ENCODE results near the gene NPB.

NPB gene

DNA sequence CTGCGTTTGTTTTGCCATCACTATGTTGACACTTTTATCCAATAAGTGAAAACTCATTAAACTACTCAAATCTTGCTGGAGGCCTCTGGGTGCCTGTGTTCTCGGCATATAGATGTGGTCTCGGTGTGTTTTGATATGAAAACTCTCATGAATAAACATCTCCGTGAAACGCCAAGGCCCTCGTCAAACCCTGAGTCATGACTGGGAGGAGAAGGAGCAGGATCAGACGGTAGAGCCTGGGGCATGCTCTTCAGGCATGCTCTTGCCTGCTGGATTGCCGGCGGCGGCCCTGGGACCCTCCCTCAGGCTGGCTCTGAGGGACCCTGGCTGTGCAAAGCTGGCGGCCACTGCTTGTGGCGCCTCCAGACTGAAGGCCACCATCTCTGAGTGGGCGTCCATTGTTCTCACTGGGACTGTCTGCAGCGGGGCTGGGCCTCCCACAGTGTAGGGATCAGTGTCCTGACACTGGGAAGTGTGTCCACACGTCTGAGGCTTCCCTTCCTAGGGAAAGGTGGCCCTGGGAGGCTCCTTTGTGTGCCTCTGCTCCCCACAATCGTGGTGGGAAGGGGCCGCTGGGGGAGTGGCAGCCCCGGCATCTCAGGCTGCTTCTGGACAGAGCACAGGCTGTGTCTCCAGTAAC, 1.7 kb upstream of the NPB start:
- no peak for DNase-seq

DNA sequence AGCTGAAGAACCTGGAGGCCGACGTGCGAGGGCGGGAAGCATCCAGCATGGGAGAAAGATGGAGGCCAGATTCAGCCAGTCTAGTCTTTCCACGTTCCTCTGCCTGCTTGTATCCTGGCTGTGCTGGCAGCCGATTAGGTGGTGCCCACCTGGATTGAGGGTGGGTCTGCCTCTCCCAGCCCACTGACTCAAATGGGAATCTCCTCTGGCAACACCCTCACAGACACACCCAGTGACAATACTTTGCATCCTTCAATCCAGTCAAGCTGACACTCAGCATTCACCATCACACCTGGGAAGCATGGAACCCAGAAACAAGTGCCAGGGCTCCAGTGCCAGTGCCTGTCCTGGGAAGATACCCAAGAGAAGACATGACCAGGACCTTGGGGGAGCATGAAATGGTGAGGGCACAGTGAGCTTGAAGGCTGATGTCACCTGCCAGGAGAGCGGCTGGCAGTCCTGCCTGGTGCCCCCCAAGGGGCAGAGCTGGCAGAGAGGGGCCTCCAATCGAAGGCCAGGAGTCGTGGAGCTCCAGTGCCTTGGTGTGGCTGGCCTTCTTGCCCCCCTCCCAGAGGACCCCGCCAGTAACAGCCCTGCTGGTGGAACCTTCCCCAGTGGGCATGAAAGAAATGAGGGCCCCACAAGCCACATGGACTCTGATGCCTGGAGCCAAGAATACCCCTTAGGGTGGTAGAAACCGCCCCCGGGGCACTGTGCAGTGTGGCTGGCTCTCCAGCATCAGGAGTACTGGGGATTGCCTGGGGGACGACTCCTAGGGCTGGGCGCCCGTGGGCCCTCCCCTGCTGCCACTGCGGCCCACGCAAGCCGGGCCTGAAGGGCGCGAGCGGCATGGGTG, 643 bp upstream of the NPB start:
- DNase-seq = no peak

DNA sequence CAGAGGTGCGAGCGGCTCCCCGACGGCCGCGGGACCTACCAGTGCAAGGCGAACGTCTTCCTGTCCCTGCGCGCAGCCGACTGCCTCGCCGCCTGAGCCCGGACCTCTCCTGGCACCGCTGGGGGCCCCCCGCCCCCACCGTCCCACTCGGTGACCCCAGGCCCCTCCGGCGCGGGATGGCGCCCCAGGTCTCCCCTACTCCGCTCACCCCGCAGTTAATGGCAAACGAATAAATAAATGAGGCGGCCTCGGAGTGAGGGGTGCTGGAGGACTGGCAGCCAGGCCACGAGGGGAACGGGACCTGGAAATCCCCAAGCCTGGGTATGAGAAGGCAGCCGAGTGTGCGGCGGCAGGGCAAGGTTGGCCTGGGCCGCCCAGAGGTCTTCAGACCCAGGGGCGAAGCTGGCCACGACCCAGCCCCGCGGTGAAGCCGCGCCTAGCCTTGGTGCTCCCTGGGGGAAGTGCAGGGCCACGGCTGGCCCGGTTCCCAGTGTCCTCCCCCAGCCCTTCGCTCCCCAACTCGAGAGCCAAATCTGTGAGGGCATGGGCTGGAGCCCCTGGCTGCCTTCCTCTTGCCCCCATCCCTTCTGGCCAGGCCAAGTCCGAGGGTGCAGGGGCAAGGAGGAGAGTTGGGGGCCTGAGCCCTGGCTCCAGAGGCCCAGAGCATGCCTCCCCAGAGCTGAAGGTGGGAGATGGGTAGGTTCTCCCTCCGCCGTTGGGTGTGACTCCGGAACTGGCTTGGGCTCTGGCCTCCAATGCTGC, 796 bp downstream of the NPB start:
- no peak for DNase-seq

DNA sequence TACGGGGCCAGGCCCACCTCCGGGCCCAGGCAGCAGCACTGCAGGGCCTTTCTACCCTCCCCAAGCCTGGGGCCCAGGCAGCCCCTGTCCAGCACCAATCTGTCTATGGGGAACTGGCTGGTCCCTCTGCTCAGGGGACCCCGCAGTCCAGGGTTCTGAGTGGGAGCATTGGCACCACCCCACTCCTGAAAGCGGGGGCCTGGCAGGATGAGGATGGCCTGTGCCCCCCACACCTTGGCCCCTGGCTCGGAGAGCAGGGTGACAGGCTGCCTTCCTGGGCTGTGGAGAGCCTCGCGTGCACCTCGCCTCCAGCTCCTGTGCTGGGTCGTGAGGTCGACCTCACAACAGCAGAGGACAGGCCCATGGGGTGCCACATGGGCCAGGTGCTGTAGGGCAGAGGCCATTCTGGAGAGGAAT, 1.4 kb downstream of the NPB start:
- DNase-seq = no peak

DNA sequence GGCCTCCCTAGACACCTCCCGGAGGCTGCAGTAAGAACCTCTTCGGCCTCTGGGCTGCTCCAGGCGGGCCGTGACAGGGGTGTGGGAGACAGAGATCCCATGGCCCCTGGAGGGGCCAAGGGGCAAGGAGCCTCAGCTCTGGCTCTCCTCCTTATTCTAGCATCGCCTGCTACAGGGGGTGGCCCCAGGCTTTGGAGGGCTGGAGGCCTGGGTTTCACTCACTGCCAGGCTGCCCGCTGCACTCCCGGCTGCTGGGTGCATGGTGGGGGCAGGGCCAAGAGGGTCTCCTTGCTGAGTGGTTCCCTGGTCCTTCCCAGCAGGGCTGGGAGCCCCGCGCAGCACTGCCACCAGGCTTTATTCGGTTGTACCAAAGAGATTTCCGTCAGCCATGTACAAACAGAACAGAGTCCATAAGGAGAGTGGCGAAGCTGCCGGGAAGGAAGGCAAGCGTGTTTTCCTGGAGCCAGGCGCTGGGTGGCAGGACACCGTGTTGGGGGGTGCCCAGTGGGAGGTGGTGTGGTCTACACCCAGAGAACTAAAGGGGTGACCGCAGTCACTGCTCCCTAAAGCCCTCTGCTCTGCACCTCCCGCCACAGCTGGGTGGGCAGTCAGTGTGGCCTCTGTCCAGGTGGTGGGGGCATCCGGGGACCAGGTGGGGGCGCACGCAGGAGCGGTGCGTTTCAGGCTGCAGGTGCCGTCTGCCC, 2.0 kb downstream of the NPB start:
- no peak for DNase-seq

DNA sequence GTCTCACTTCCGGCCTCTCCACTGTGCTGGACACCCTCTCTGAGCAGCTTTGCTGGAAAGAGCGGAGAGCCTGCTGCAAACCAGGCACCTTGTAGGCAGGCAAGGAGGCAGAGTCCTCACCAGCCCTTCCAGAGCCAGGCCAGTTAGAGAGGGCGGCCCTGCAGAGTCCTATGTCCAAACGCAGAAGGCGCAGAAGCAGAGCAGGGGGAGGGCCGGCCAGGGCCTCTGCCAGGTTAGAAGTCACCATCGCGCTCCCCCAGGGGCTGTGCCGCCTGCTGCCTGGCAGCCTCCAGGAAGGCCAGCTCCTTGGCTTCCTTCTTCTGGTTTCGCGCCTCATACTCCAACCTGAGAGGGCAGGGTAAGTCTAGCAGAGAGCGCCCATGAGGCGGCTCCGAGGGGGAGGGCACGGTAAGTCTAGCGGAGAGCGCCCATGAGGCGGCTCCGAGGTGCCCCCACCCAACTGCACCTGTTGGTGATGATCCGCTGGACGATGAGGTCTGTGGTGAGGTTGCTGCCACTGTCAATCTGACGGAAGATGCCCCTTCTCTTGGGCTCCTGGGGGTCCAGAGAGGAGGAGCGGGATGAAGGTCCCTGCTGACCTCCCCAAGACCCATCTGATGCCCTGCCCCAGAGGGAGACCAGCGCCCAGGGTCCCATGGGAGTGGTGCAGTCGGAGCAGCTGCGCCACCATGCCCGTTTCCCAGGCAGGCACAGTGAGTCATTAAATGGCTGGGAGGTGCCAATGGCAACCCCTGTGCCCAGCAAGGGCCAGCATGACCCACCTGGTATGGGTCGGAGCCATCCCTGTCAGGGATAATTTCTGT, 2.8 kb downstream of the NPB start:
- no peak for DNase-seq

DNA sequence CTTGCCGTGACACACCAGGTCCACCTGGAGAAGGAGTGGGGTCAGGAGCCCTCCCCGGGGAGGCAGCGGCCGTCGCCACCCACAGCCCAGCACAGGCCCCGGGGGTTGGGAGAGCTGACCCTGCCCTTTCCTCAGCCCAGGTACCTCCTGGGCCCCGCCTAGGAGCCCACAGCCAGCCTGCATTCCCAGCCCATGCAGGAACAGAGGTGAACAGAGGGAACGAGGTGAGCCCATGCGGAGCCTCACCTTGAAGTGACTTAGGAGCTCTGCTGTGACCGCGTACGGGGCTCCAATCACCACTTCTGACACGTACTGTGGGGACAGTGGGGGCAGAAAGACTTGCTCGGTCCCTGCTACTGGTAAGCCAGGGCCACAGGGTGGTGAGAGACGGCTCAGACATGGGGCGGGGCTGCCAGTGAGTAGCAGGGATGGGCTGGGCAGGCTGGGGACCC, 3.4 kb downstream of the NPB start:
- DNase-seq = no peak

DNA sequence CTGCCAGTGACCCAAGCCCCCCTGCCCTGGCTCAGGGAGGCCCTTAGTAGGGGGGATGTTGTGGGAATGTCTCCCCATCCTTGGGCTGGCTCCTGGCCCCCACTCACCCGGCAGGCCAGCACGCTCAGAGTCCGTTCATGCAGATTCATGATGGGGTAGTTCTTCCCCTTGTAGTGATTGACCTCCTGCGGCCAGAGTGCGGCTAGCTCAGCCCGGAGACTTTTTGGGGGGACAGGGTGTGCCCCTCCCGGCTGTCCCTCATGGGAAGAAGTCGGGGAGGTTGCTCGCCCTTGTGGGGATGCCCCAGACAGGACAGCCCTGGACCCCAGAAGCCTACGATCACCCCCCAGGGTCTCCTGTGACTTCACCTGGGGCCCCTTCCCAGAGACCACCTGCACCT, 4.0 kb downstream of the NPB start:
- DNase-seq = no peak

DNA sequence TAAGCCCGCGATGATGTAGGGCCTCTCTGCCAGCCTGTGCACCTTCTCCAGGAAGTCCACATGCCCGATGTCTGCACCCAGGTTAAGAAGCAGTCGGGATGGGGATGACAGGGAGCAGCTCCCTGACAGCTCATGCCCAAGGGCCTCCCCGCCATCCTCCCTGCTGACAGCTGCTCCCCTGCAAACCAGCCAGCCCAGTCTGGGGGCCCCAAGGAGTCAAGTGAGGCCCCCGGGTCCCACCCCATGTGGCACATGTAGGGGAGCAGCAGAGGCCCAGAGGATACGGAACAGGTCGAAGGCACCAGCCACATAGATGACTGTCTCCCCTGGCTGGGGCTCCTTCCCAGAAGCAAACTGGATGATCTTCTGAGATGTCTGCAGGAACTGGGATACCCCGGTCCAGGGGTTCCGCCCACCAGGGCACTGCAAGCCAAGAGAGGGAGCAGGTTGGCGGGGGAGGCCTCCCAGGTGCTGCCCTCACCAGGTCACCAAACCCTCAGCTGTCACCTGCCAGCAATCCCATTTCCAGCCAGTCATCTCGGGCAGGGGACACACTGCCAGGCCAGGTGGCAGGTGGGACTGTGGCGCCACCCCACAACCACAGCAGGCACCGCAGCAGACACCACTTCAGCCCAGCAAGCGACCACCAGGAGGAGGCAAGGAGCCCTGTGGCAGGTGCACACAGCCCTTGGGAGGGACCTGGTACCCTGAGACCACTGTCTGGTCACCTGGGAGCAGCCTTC, 4.6 kb downstream of the NPB start:
- DNase-seq = no peak

DNA sequence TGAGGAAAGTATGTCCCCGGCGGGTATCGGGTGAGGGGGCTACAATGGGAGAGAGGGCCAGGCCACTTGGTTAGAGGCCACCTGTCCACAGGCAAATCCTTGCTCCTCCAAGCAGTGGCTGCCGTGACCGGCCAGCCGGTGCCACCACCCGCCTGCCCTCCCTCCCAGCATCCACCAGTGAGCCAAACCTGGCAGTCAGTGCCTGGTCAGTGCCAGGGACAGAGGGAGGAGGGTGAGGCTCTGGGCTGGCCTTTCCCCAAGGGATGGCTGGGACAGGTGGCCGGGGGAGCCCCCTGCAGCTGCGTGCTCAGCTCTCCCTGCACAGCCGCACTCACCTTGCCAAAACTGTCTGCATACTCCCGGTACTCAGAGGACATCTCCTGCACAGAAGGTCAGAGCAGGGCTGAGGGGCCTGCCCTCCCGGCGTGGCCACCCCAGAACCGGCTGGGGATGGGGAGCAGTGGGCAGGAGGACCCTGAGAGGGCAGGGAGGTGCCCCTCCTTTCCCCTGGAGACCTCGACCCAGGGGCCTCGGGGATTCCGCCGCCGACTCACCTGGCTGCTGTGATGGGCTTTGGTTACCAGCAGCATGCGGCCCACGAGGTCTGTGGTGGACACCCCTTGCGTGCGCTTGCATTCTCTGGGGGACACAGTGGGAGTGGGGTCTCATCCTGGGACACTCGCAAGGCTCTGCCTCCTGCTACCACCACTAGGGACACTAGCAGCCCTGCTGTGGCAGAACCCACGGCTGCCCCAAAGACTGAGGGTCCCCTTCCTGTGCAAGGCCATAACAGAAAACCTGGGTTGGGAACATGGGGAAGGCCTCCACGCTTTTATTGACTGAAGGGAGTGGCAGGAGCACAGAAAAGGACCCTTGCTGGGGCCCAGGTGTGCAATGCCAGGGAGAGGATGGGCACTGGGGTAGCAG, 5.4 kb downstream of the NPB start:
- no peak for DNase-seq

DNA sequence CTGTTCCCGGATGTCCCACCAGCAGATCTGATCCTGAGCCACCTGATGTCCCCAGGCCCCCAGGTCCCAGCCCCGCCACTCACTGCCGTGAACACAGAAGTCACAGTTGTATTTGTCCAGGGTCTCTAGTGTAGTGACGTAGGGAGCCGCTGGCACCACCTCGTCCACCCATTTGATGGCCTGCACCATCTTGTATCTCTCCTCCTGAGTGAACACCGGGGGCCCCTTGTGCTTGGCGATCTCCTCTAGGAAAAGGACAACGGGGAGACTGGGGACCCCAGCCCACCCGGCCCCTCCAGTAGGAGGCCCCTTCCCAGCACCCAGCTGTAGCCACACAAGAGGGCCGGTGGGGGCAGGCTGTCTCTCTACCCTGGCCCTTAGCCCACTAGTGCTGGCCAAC, 6.8 kb downstream of the NPB start:
- no peak for DNase-seq

DNA sequence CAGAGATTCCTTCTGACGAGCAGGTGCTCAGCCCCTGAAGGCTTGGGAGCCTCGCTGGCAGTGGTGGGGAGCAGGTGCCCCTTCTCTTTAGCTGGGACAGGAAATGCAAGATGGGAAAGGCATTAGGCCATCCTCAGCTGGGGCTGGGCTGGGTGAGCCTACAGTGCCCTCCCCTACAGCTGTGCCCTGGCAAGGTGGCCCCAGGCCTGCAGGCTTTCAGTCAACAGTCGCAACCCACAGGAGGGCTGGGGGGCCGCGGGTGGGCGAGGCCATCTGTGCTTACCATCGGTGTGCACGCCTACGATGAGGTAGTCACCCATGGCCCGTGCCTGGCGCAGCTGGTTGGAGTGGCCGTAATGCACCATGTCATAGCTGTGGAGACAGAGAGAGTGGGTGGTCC, 7.2 kb downstream of the NPB start:
- no peak for DNase-seq

DNA sequence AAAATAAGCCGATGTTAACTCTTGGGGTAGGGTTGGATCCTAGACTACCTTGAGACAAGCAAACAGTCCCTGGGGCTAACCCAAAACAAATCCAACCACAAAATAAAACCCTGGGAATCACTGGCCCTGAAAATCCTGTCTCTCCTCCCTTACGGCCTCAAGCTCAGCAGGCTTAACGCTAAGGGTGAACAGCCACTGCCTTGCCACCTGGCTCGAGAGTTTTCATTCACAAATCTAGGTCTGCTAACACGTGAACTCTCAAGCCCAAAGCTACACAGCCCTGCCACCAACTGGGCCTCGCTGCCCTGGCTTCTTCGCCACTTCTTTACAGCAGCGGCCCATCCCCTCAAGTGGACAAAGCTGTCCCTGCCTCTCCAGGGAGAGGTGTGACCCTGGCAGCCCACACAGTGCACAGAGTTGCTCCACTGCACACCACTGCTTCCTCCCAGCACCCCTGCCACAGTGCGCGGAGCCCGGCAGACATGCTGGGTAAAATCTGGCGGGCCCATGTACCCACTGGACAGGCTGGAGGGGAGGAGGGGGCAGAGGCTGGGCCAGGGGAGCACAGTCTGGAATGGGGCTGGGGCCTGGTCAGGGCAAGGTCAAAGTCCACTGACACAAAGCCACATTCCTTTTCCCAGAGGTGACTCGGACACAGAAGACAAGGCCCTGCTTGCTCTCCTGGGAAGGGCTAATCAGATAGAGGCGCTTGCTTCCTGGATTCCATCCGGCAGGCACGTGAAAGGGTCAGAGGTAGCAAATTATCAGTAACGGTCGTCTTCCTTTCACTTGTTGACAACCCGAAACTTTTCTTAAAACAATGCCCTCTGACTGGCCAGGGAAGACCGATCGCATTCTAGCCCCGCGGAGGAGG, 8.2 kb downstream of the NPB start:
- no peak for DNase-seq

DNA sequence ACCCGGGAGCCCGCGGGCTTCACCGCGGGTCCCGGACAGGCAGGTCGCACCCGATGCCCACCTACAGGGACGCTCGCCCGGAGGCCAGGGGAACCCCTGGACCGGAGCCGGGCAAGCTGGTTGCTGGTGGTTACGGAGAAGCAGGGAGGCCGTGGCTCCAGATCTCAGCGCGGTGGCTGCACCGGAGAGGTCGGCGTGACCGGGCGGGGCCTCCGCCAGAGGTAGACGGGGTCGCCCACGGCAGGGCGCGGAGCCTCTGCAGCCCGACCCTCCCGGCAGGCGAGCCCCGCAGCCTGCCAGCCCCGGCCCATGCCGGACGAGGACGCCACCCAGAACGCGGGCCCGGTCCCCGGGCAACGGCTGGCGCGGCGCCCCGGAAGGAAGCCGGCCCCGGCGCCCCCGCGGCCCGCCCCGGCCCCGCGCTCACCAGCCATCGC, 8.8 kb downstream of the NPB start:
- DNase-seq = no peak

DNA sequence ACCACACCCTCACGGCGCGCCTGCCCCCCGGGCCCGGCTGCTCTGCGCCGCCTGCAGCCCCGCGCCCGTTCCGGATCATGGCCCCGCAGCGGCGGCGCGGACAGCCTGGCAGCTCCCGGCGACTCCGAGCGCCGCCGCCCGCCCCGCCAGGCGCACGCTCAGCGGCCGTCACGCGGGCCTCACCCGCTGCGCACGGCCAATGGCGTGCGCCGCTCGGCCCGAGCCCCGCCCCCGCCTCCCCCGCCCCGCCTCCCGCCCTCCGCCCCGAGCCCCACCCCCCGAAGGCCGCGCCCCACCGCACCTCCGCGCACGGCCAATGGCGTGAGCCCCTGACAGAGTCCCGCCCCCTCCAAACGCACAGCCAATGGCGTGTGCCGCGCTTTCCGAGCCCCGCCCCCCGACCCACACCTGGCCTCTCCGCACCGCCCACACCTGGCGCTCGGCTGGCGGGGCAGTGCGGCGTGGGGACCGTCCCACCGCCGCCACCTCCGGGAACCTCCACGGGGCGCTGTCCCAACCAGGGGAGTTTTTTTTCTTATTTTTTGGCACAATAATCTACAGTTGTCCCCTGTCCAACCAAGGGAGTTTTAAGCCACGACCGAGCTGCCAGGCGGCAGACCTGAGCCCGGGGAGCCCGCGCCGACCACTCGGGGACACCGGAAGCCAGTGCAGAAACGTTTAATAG, 9.4 kb downstream of the NPB start, which contains the start of gene PCYT2:
Gene PCYT2, minus strand, starts transcription at position 123 of the 685 bp plus-strand sequence. Its CDS starts 44 bp downstream, at position 79.
- DNase-seq = peak; percentile 74

DNA sequence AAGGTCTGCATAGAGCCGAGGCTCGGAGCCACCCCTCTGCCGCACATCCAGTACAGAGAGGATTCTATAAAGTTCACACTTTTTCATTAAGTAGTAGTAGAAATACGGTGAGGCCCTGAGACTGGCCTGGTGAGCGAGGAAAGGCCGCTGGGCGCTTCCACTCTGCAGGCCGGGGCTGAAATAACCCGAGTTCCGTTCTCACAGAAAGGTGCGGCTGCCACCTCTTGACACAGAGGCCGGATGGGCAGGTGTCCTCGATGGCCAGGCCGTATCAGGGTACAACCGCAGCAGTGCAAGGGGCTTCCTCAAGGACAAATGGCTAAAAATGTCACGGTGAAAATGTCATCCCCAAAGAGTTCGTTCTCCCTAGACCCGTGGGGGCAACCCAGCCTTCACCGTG, 9.9 kb downstream of the NPB start:
- no peak for DNase-seq

DNA sequence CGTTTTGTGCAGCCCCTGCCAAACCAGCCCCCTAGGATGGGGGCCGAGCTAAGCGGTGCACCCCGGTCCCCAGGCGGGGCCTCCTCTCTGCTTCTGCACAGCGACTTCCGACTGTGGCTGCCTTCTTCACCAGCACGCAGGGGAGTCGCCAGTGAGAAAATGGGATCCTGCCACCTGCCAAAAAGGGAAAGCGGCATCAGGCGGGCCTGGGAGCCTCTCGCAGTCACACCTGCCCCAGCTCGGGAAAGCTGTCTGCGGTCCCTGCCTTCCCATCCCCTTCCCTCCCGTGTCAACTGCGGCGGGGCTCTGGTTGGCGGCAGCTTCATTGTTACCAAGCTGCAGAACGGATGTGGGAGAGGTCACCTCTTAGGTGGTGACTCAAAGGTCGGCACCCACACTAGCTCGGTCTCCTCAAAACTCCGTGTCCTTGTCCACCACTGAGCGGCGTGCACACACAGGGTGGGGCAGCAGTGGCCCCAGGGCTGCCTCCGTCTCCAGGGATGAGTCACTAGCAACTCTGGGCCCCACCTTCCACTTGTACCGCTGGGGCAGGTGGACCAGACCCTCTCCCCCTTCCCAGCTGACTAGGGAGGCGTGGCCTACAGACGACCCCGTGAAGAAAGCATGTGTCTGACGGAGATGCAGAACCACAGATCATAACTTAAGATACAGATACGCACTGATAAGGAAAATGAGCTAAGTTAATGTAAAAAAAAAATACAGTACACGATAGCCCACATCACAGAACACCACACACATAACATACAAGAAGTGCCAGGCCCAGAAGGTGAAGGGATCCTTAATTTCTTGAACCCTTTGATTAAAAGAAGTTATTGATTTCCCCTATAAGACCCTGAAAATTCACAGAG, 10.6 kb downstream of the NPB start:
- no peak for DNase-seq
